Heart right ventricle (tissue), 16 donors: ENCODE data around the gene MAGIX. TPM values are rescaled to one million over a fixed set of nuclear protein-coding genes. Genes with fewer than 3 reads are reported as not detected.
"Not testable (repeated sequence)": the region's sequence is repeated elsewhere in the genome, so short reads cannot be mapped to it uniquely, and the experiment has no call there.

ENCODE experiments used
- ATAC-seq, 8 donors: fragments of 200-7000 bp; cut with Tn5 transposase; one replicate each; pipeline ENCODE4 v1.9.1; 2020; ENCODE audit warnings: mild to moderate bottlenecking in 8 of 8, moderate library complexity in 8 of 8, moderate number of reproducible peaks in 1 of 8
- DNase-seq, 2 donors: peaks; one replicate each; pipeline ENCODE4 v3.0.0-alpha.2; 2020
- H3K27ac ChIP-seq, 10 donors: fragments of 200-600 bp; sonication (generic) in 2 of 10; one replicate each; pipeline versions ENCODE4 v1.5.0 to v1.8.0; 2020 to 2022; ENCODE audit warnings: mild to moderate bottlenecking in 3 of 10
- H3K27me3 ChIP-seq, 7 donors: fragments of 200-600 bp; one replicate each; pipeline ENCODE4 v1.8.0; 2021 to 2022; ENCODE audit warnings: mild to moderate bottlenecking in 2 of 7
- H3K36me3 ChIP-seq, 9 donors: fragments of 200-600 bp; sonication (generic) in 1 of 9; one replicate each; pipeline versions ENCODE4 v1.5.0 to v1.8.0; 2020 to 2022; ENCODE audit warnings: mild to moderate bottlenecking in 2 of 9
- H3K4me1 ChIP-seq, 9 donors: fragments of 200-600 bp; sonication (generic) in 1 of 9; one replicate each; pipeline versions ENCODE4 v1.5.0 to v1.8.0; 2020 to 2022; ENCODE audit warnings: mild to moderate bottlenecking in 4 of 9
- H3K4me3 ChIP-seq, 10 donors: fragments of 200-600 bp; sonication (generic) in 2 of 10; one replicate each; pipeline versions ENCODE4 v1.5.0 to v1.8.0; 2020 to 2022; ENCODE audit warnings: mild to moderate bottlenecking in 7 of 10, moderate library complexity in 2 of 10
- H3K9me3 ChIP-seq, 11 donors: fragments of 200-600 bp in 10 of 11; sonication (generic) in 2 of 11; one replicate each; pipeline versions ENCODE4 v1.5.0 to v1.8.0; 2013 to 2022; ENCODE audit warnings: mild to moderate bottlenecking in 2 of 11, control low read depth in 1 of 11, moderate library complexity in 1 of 11
- WGBS, 2 donors: extraction: QIAGEN DNeasy Blood & Tissue Kit; methylation state at CpG; one replicate each; pipeline ENCODE4 v1.1.7; 2013; ENCODE audit warnings: inconsistent platforms in 1 of 2; 5-methylcytosine and 5-hydroxymethylcytosine counted together
- intact Hi-C, 10 donors: fragments of 100-400 bp; cut with DNase I; formaldehyde crosslinking; loops; one replicate each; pipeline versions ENCODE4 v1.11.1 to v1.14.2; 2022
- polyA plus RNA-seq, 2 donors: library from polyadenylated mRNA; stranded (reverse); fragments of 200-250 nt; gene quantifications; one replicate each; pipeline ENCODE4 v1.2.3, GENCODE V29; 2013
- total RNA-seq, 10 donors: library from RNA; stranded (reverse); fragmentation: NEBNext Ultra II Directional in 3 of 10; extraction: Animal tissue kit (Norgen Biotek cat#: 25700) in 3 of 10; gene quantifications; one replicate each; pipeline versions ENCODE4 v1.2.1 to v1.2.4, GENCODE V29; 2021 to 2023
- TF ChIP-seq, protein P1 (sequence below), 9 donors: fragments of 200-600 bp; sonication (generic) in 2 of 9; IDR thresholded peaks; one replicate each; pipeline versions ENCODE4 v1.5.0 to v1.8.0; 2021 to 2022; ENCODE audit warnings: antibody characterized with exemption in 9 of 9, mild to moderate bottlenecking in 5 of 9, moderate library complexity in 1 of 9
- donor health status: Arrhythmogenic right ventricular cardiomyopathy.
- donor health status: ischemic (EF 13 %, LVEDD 7.1; RV severe dilation, severe dysfunction).
- donor health status: healthy with polysubstance abuse.
- donor health status: DM: no; HTN: yes; CAD: no.
- donor health status: DM: no; HTN: no; CAD: no.
- donor health status: ischemic (EF 25% LVEDD 6.9; RV normal size, moderate dysfunction).
- donor health status: ischemic (EF 25% LVEDD 5.7; RV mildly dilated, moderate dysfunction).
- donor health status: healthy.
- donor health status: DM: yes; HTN: yes; CAD: no.
- donor health status: Ischemic cardiomyopathy.
- donor health status: ischemic (EF 35%, LVEDD 5.7; RV mildly dilated, moderate dysfunction).
- donor health status: nonischemic (EF 11% LVEDD 7.7; RV severe dilation, severe dysfunction).
- donor health status: DM: yes; HTN: yes; CAD: no.
- donor health status: PGD.
- donor health status: ischemic (EF 29% LVEDD 5.4; RV normal size, mild dysfunction).
- donor health status: nonischemic (EF 23%, LVEDD 6.1; RV moderate dilation, normal function).

The MAGIX gene
- total and polyA plus RNA-seq, 12 donors: 2.7 to 13.5 (median 4.1) TPM

- no peaks in the 10 kb centered on the region for H3K9me3 ChIP-seq
- ATAC-seq: no peak
- H3K4me1 ChIP-seq: peaks cover 0 to 14% (median 2%) of the 10 kb centered on the region in 9 donors
- TF ChIP-seq, protein P1, sequence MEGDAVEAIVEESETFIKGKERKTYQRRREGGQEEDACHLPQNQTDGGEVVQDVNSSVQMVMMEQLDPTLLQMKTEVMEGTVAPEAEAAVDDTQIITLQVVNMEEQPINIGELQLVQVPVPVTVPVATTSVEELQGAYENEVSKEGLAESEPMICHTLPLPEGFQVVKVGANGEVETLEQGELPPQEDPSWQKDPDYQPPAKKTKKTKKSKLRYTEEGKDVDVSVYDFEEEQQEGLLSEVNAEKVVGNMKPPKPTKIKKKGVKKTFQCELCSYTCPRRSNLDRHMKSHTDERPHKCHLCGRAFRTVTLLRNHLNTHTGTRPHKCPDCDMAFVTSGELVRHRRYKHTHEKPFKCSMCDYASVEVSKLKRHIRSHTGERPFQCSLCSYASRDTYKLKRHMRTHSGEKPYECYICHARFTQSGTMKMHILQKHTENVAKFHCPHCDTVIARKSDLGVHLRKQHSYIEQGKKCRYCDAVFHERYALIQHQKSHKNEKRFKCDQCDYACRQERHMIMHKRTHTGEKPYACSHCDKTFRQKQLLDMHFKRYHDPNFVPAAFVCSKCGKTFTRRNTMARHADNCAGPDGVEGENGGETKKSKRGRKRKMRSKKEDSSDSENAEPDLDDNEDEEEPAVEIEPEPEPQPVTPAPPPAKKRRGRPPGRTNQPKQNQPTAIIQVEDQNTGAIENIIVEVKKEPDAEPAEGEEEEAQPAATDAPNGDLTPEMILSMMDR (IDR thresholded peaks at IDR 0.05): no peak
- DNase-seq: no peak
- intact Hi-C loops: loop anchor here in 2 of 10 donors (5.0 kb wide), 2 partner anchors 37 to 47 kb away; no protein-coding TSS in a partner anchor
- H3K27ac ChIP-seq: no peak overlapping the region
- no peak overlapping the region for H3K4me3 ChIP-seq
- peaks cover 0 to 4% (median 0%) of the 10 kb centered on the region in 7 donors for H3K27me3 ChIP-seq
- WGBS, 2 donors: 67 to 73% methylated on average over 1 of the region's 1 CpG
- H3K36me3 ChIP-seq: peaks cover 0 to 64% (median 10%) of the 10 kb centered on the region in 9 donors
Observed at GRCh38 chrX:49120091-49120490, 42.5 kb upstream of the MAGIX start.

- H3K4me3 ChIP-seq: peak overlapping the region in 9 of 10 donors; percentile 59 to 93 (median 78)
- H3K4me1 ChIP-seq: peaks cover 0 to 14% (median 2%) of the 10 kb centered on the region in 9 donors
- DNase-seq (no peak), ATAC-seq (no peak)
- peaks cover 0 to 4% (median 0%) of the 10 kb centered on the region in 7 donors for H3K27me3 ChIP-seq
- no peaks in the 10 kb centered on the region for H3K9me3 ChIP-seq
- peaks cover 0 to 40% (median 7%) of the 10 kb centered on the region in 9 donors for H3K36me3 ChIP-seq
- TF ChIP-seq, protein P1 (IDR thresholded peaks at IDR 0.05): no peak
- WGBS, 2 donors: 77 to 89% methylated on average over 3 to 5 of the region's 5 CpGs
- peak overlapping the region in 1 of 10 donors; percentile 82 for H3K27ac ChIP-seq
- intact Hi-C loops: loop anchor here in 2 of 10 donors (5.0 kb wide), 2 partner anchors 35 to 45 kb away; no protein-coding TSS in a partner anchor
Observed at GRCh38 chrX:49122499-49122898, 40.1 kb upstream of the MAGIX start.

DNA sequence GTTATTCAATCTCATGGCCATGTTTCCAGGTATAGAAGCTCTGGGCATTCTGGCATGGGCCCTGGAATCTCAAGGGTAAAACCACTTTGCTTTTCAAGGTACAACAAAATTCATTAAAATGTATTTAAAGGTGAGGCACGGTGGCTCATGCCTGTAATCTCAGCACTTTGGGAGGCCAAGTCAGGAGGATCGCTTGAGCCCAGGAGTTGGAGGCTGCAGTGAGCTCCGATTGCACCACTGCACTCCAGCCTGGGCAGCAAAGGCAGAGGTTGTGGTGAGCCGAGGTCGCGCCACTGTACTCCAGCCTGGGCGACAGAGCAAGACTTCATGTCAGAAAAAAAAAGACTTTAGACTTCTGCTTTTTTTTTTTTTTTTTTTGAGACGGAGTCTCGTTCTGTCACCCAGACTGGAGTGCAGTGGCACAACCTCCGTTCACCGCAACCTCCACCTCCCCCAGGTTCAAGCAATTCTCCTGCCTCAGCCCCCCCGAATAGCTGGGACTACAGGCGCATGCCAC, 34.8 kb upstream of the MAGIX start:
- intact Hi-C loops, H3K4me3 ChIP-seq, H3K27ac ChIP-seq, H3K4me1 ChIP-seq, H3K36me3 ChIP-seq, H3K27me3 ChIP-seq, DNase-seq, ATAC-seq, H3K9me3 ChIP-seq: not testable (repeated sequence)
- WGBS, 2 donors: 88 to 94% methylated on average over 11 to 12 of the region's 13 CpGs

DNA sequence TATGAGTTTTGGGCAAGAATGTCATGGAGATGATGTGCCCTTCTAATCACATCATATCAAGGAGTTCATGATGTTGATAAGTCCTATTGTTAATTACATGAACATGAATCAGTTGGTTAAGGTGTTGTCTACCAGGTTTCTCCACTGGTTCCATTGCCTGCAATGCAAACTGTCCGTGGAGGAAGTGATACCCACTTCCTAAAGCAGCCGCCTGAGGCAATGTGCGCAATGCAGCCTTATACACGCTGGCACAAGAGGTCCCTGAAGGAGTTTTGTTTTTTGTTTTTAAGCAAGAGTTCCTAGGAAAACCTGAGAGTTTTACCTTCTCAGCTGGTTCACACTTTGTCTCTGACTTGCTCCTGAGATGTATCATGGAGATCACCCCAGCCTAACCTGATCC, 33.1 kb upstream of the MAGIX start:
- peaks cover 0 to 3% (median 0%) of the 10 kb centered on the region in 9 donors for H3K4me1 ChIP-seq
- H3K36me3 ChIP-seq: no peaks in the 10 kb centered on the region
- intact Hi-C loops: no loop called here
- DNase-seq (no peak), ATAC-seq (no peak)
- TF ChIP-seq, protein P1 (IDR thresholded peaks at IDR 0.05): no peak
- no peaks in the 10 kb centered on the region for H3K27me3 ChIP-seq
- no peaks in the 10 kb centered on the region for H3K9me3 ChIP-seq
- no peak overlapping the region for H3K27ac ChIP-seq
- WGBS, 2 donors: 71 to 73% methylated on average over 4 of the region's 4 CpGs
- no peak overlapping the region for H3K4me3 ChIP-seq

DNA sequence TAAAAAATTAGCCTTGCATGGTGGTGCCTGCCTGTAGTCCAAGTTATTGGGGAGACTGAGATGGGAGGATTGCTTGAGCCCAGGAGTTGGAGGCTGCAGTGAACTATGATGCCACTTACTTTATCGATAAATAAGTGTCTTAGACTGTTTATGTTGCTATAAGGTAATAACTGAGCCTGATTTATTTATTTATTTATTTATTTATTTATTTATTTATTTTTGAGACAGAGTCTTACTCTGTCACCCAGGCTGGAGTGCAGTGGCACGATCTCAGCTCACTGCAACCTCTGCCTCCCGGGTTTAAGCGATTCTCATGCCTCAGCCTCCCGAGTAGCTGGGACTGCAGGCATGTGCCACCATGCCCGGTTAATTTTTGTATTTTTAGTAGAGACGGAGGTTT, 30.3 kb upstream of the MAGIX start:
- 95 to 99% methylated on average over 6 to 7 of the region's 7 CpGs for WGBS, 2 donors

More for the DNA sequence above, 30.3 kb upstream of the MAGIX start:
- H3K9me3 ChIP-seq, H3K36me3 ChIP-seq, H3K27me3 ChIP-seq, intact Hi-C loops, H3K4me3 ChIP-seq, H3K4me1 ChIP-seq, DNase-seq, H3K27ac ChIP-seq, ATAC-seq: not testable (repeated sequence)
